Astrocyte (in vitro differentiated cells and primary cell): ENCODE data around the gene CHCHD3. TPM values are rescaled to one million over a fixed set of nuclear protein-coding genes. Genes with fewer than 3 reads are reported as not detected.

ENCODE experiments used
- DNase-seq: peaks from one replicate; pipeline ENCODE4 v3.0.0-alpha.2; 2010; ENCODE audit warnings: low read depth
- FAIRE-seq: peaks from 2 replicates; lab custom pipeline; 2011; peaks lifted over from hg19 to GRCh38; lab: Jason Lieb, UNC
- H2AFZ ChIP-seq: 2 replicates; pipeline ENCODE4 v1.6.0; 2012; ENCODE audit warnings: low read depth, low read length, inconsistent platforms
- H3K27ac ChIP-seq: 2 replicates; pipeline ENCODE4 v1.5.1; 2011; ENCODE audit warnings: low read depth, low read length, inconsistent platforms
- H3K27me3 ChIP-seq: 2 replicates; pipeline ENCODE4 v1.6.0; 2011; ENCODE audit warnings: low read length, inconsistent platforms; ENCODE audit not compliant: insufficient read depth
- H3K36me3 ChIP-seq: 2 replicates; pipeline ENCODE4 v1.5.1; 2011; ENCODE audit warnings: low read length, inconsistent platforms; ENCODE audit not compliant: insufficient read depth
- H3K4me1 ChIP-seq: 2 replicates; pipeline ENCODE4 v1.5.1; 2011; ENCODE audit warnings: low read length, inconsistent platforms; ENCODE audit not compliant: insufficient read depth
- H3K4me2 ChIP-seq: 2 replicates; pipeline ENCODE4 v1.6.0; 2012; ENCODE audit warnings: low read length, inconsistent platforms
- H3K4me3 ChIP-seq: 2 replicates; pipeline ENCODE4 v1.5.1; 2011; ENCODE audit warnings: low read depth, mild to moderate bottlenecking, low read length, inconsistent platforms; ENCODE audit not compliant: insufficient read depth
- H3K79me2 ChIP-seq: 2 replicates; pipeline ENCODE4 v1.6.0; 2012; ENCODE audit warnings: mild to moderate bottlenecking, low read length, inconsistent platforms; ENCODE audit not compliant: insufficient read depth
- H3K9ac ChIP-seq: 2 replicates; pipeline ENCODE4 v1.6.0; 2012; ENCODE audit warnings: mild to moderate bottlenecking, low read length, inconsistent platforms
- H3K9me3 ChIP-seq: 2 replicates; pipeline ENCODE4 v1.5.1; 2012; ENCODE audit warnings: low read depth, mild to moderate bottlenecking, low read length, inconsistent platforms; ENCODE audit not compliant: insufficient read depth
- H4K20me1 ChIP-seq: 2 replicates; pipeline ENCODE4 v1.6.0; 2012; ENCODE audit warnings: low read length, inconsistent platforms; ENCODE audit not compliant: insufficient read depth
- H3K27ac Mint-ChIP-seq: one replicate; pipeline ENCODE4 v1.8.0; 2021; ENCODE audit warnings: mild to moderate bottlenecking, mixed read lengths; ENCODE audit not compliant: unreplicated experiment
- H3K27me3 Mint-ChIP-seq: one replicate; pipeline ENCODE4 v1.8.0; 2021; ENCODE audit warnings: low read depth, mixed read lengths; ENCODE audit not compliant: unreplicated experiment
- H3K36me3 Mint-ChIP-seq: one replicate; pipeline ENCODE4 v1.8.0; 2021; ENCODE audit warnings: low read depth, mixed read lengths; ENCODE audit not compliant: unreplicated experiment
- H3K4me1 Mint-ChIP-seq: one replicate; pipeline ENCODE4 v1.8.0; 2021; ENCODE audit warnings: low read depth, mixed read lengths; ENCODE audit not compliant: unreplicated experiment
- H3K4me3 Mint-ChIP-seq: one replicate; pipeline ENCODE4 v1.8.0; 2021; ENCODE audit warnings: mild to moderate bottlenecking, moderate library complexity, mixed read lengths; ENCODE audit not compliant: unreplicated experiment
- H3K9me3 Mint-ChIP-seq: one replicate; pipeline ENCODE4 v1.8.0; 2021; ENCODE audit warnings: mild to moderate bottlenecking, mixed read lengths; ENCODE audit not compliant: unreplicated experiment
- CTCF ChIP-seq: IDR thresholded peaks from 2 replicates; pipeline ENCODE4 v1.5.1; 2011; ENCODE audit warnings: low read depth, mild to moderate bottlenecking, inconsistent platforms, low read length, moderate library complexity; ENCODE audit not compliant: insufficient read depth
- EZH2 ChIP-seq: IDR thresholded peaks from 2 replicates; pipeline ENCODE4 v1.6.1; 2012; ENCODE audit warnings: mild to moderate bottlenecking, low read length, inconsistent platforms; ENCODE audit not compliant: insufficient read depth
- total RNA-seq: library from RNA; stranded (reverse); gene quantifications from 2 replicates; pipeline ENCODE4 v1.2.1, GENCODE V29; 2021

The CHCHD3 gene
- total RNA-seq, 1 donor from 2014 or later = 63.1 TPM

GRCh38 chr7:132950725-132951124 lies 131.2 kb downstream of the CHCHD3 start:
- H2AFZ ChIP-seq = no peak overlapping the region
- no peaks in the 10 kb centered on the region for H3K9me3 ChIP-seq
- H3K27ac ChIP-seq = no peak overlapping the region
- DNase-seq (no peak), FAIRE-seq (no peak)
- no peaks in the 10 kb centered on the region for H3K4me1 ChIP-seq
- Mint-ChIP-seq H3K36me3 (peaks cover 4% of the 10 kb centered on the region), H3K4me1 (no peaks in the 10 kb centered on the region), H3K9me3 (no peaks in the 10 kb centered on the region), H3K4me3 (no peak overlapping the region), H3K27me3 (no peaks in the 10 kb centered on the region), H3K27ac (no peak overlapping the region)
- H3K79me2 ChIP-seq = no peaks in the 10 kb centered on the region
- no peak overlapping the region for H3K4me3 ChIP-seq
- H4K20me1 ChIP-seq = no peaks in the 10 kb centered on the region
- H3K27me3 ChIP-seq = no peaks in the 10 kb centered on the region
- H3K4me2 ChIP-seq = no peak overlapping the region
- no peak for TF ChIP-seq CTCF
- no peak for TF ChIP-seq EZH2
- H3K9ac ChIP-seq = no peak overlapping the region
- no peaks in the 10 kb centered on the region for H3K36me3 ChIP-seq

GRCh38 chr7:132947011-132947410 lies 134.9 kb downstream of the CHCHD3 start:
- no peak for FAIRE-seq
- no peak overlapping the region for H3K27ac Mint-ChIP-seq

More at GRCh38 chr7:132947011-132947410, 134.9 kb downstream of the CHCHD3 start:
- H3K36me3 Mint-ChIP-seq = no peaks in the 10 kb centered on the region
- no peak overlapping the region for H3K4me3 Mint-ChIP-seq
- peaks cover 3% of the 10 kb centered on the region for H4K20me1 ChIP-seq
- H3K4me1 Mint-ChIP-seq = no peaks in the 10 kb centered on the region
- no peaks in the 10 kb centered on the region for H3K27me3 ChIP-seq
- H2AFZ ChIP-seq = no peak overlapping the region
- no peak overlapping the region for H3K27ac ChIP-seq
- no peak overlapping the region for H3K4me2 ChIP-seq
- H3K27me3 Mint-ChIP-seq = no peaks in the 10 kb centered on the region
- no peaks in the 10 kb centered on the region for H3K9me3 ChIP-seq
- H3K36me3 ChIP-seq = no peaks in the 10 kb centered on the region
- no peaks in the 10 kb centered on the region for H3K9me3 Mint-ChIP-seq
- no peak for DNase-seq
- TF ChIP-seq EZH2 (no peak), CTCF (no peak)
- H3K4me1 ChIP-seq = no peaks in the 10 kb centered on the region
- no peak overlapping the region for H3K4me3 ChIP-seq
- no peaks in the 10 kb centered on the region for H3K79me2 ChIP-seq
- H3K9ac ChIP-seq = no peak overlapping the region
